ENCODE data around the gene COX6B1. TPM values are rescaled to one million over a fixed set of nuclear protein-coding genes. Genes with fewer than 3 reads are reported as not detected.

The COX6B1 gene
- total and polyA plus RNA-seq, 2 of the 8 experiments (the other 6 are each of a cell fraction or from before 2014, with no cell fraction given), result 437 to 1,052 TPM

DNA sequence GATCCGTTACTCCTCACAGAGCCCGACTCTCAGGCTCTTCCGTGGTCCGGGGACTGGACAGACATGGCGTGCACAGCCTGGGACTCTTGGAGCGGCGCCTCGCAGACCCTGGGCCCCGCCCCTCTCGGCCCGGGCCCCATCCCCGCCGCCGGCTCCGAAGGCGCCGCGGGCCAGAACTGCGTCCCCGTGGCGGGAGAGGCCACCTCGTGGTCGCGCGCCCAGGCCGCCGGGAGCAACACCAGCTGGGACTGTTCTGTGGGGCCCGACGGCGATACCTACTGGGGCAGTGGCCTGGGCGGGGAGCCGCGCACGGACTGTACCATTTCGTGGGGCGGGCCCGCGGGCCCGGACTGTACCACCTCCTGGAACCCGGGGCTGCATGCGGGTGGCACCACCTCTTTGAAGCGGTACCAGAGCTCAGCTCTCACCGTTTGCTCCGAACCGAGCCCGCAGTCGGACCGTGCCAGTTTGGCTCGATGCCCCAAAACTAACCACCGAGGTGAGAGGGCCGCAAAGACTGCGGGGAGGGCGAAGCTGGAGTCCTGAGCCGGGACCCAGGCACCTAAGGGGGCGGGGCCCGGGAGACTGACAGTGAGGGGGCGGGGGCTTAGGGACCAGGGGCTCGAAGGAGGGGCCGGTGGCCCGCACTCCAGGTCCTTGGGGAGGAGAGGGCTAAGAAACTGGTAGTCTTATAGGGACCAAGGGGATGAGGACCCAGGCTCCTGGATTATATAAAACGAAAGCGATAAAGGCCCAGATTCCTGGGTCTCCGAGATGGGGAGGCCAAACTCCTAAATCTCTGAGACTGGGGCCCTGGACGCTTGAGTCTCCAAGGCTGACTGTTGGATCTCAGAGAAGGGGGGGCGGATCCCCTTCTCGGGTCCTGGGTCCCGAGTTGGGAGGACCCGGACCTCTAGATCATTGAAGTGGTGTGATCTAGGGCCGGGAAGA is 4.6 kb upstream of the COX6B1 start (continued):
- TF ChIP-seq HDAC2 (IDR thresholded peaks at IDR 0.05; ENCODE audit: borderline replicate concordance in 1 of 2, low read depth in 2 of 2, low read length in 2 of 2), result no peak; a peak in 1 of 4 replicates
- TF ChIP-seq CTBP2 (IDR thresholded peaks at IDR 0.05; ENCODE audit: borderline replicate concordance, insufficient read depth, insufficient read length, low read length), result no peak
- TF ChIP-seq RNF2 (IDR thresholded peaks at IDR 0.05; ENCODE audit: borderline replicate concordance, low read depth, low read length, missing control alignments, poor library complexity, severe bottlenecking), result no peak
- TF ChIP-seq MAX (IDR thresholded peaks at IDR 0.05), result peak; percentile 91
- no peak for TF ChIP-seq SIRT6 (IDR thresholded peaks at IDR 0.05; ENCODE audit: low read length)
- no peak for TF ChIP-seq GABPA (IDR thresholded peaks at IDR 0.05; ENCODE audit: borderline replicate concordance, insufficient read depth, low read length)
- TF ChIP-seq ATF2 (IDR thresholded peaks at IDR 0.05; ENCODE audit: low read length), result no peak
- peak; percentile 53 for TF ChIP-seq PHF8 (conservative IDR thresholded peaks at IDR 0.05; ENCODE audit: low read depth, low read length)
- no peak for TF ChIP-seq MAFK (IDR thresholded peaks at IDR 0.05; ENCODE audit: low read depth, low read length)
- no peak for TF ChIP-seq CBX5 (IDR thresholded peaks at IDR 0.05; ENCODE audit: low read depth, low read length)
- TF ChIP-seq SUZ12 (IDR thresholded peaks at IDR 0.05; ENCODE audit: low read length), result no peak
- TF ChIP-seq E2F6 (IDR thresholded peaks at IDR 0.05), result peak; percentile 95
- no peak for TF ChIP-seq GTF2F1 (IDR thresholded peaks at IDR 0.05; ENCODE audit: borderline replicate concordance, low read depth, low read length)
- peak; percentile 91 for TF ChIP-seq CHD1 (IDR thresholded peaks at IDR 0.05; ENCODE audit: low read depth, low read length)
- TF ChIP-seq EP300 (IDR thresholded peaks at IDR 0.05; ENCODE audit: borderline replicate concordance in 1 of 2, low read depth in 2 of 2, low read length in 2 of 2), result peak in 1 of 2 experiments; percentile 98; a peak in 2 of 3 replicates
- no peak; the same call in 1 of the 2 replicates for TF ChIP-seq SIX5 (IDR thresholded peaks at IDR 0.05; ENCODE audit: low read depth, low read length)
- TF ChIP-seq CBX8 (IDR thresholded peaks at IDR 0.05; ENCODE audit: borderline replicate concordance, low read depth, low read length), result no peak
- no peak for TF ChIP-seq EZH2 (IDR thresholded peaks at IDR 0.05; ENCODE audit: low read depth, low read length, severe bottlenecking)
